ENCODE data around the gene RTCB.

RTCB gene

GRCh38 chr22:32411829-32412592 lies at the start of gene RTCB:
Gene RTCB (minus strand): TSS chr22:32412247. CDS start chr22:32412156, 91 bp downstream.
- peak; percentile 66 for DNase-seq

GRCh38 chr22:32457031-32457430 lies 45.0 kb upstream of the RTCB start:
- no peak for DNase-seq

GRCh38 chr22:32448980-32449379 lies 36.9 kb upstream of the RTCB start:
- DNase-seq, result peak; percentile 7

GRCh38 chr22:32446321-32446720 lies 34.3 kb upstream of the RTCB start:
- no peak for DNase-seq

- DNase-seq, result no peak
Observed at GRCh38 chr22:32444068-32444467, 32.0 kb upstream of the RTCB start.

- DNase-seq, result no peak
Observed at GRCh38 chr22:32430352-32430751, 18.3 kb upstream of the RTCB start.

- no peak for DNase-seq
Observed at GRCh38 chr22:32426881-32427280, 14.8 kb upstream of the RTCB start.

- no peak for DNase-seq
Observed at GRCh38 chr22:32423664-32424063, 11.6 kb upstream of the RTCB start.

- DNase-seq, result no peak
Observed at GRCh38 chr22:32422062-32422461, 10.0 kb upstream of the RTCB start.

- no peak for DNase-seq
Observed at GRCh38 chr22:32421484-32421883, 9.4 kb upstream of the RTCB start.

- DNase-seq, result no peak
Observed at GRCh38 chr22:32417906-32418305, 5.9 kb upstream of the RTCB start.

GRCh38 chr22:32416556-32417085 lies 4.6 kb upstream of the RTCB start:
- DNase-seq, result no peak

- DNase-seq, result no peak
Observed at GRCh38 chr22:32414191-32414590, 2.1 kb upstream of the RTCB start.

- no peak for DNase-seq
Observed at GRCh38 chr22:32413719-32414118, 1.7 kb upstream of the RTCB start.

GRCh38 chr22:32411402-32411801 lies 645 bp downstream of the RTCB start:
- DNase-seq, result no peak

- DNase-seq, result peak; percentile 1
Observed at GRCh38 chr22:32410459-32410858, 1.6 kb downstream of the RTCB start.

- DNase-seq, result no peak
Observed at GRCh38 chr22:32409977-32410376, 2.1 kb downstream of the RTCB start.

GRCh38 chr22:32407936-32408335 lies 4.1 kb downstream of the RTCB start:
- DNase-seq, result no peak

- no peak for DNase-seq
Observed at GRCh38 chr22:32407312-32407711, 4.7 kb downstream of the RTCB start.

- no peak for DNase-seq
Observed at GRCh38 chr22:32404021-32404420, 8.0 kb downstream of the RTCB start.

GRCh38 chr22:32401486-32401885 lies 10.6 kb downstream of the RTCB start:
- DNase-seq, result no peak

GRCh38 chr22:32396746-32397145 lies 15.3 kb downstream of the RTCB start:
- no peak for DNase-seq

GRCh38 chr22:32396255-32396654 lies 15.8 kb downstream of the RTCB start:
- DNase-seq, result no peak

- no peak for DNase-seq
Observed at GRCh38 chr22:32395107-32395506, 16.9 kb downstream of the RTCB start.

- no peak for DNase-seq
Observed at GRCh38 chr22:32389685-32390084, 22.4 kb downstream of the RTCB start.
